Bronchial epithelial cell (primary cell): ENCODE results near the gene USP14. TPM values are rescaled to one million over a fixed set of nuclear protein-coding genes. Genes with fewer than 3 reads are reported as not detected.
"Not testable (repeated sequence)": the region's sequence is repeated elsewhere in the genome, so short reads cannot be mapped to it uniquely, and the experiment has no call there.

Experiments
- DNase-seq: peaks from one replicate; pipeline ENCODE4 v3.0.0-alpha.2; 2010; ENCODE audit warnings: low read depth
- FAIRE-seq: peaks from 2 replicates; lab custom pipeline; 2011; peaks lifted over from hg19 to GRCh38; lab: Jason Lieb, UNC
- H3K27me3 ChIP-seq: 2 replicates; pipeline ENCODE4 v1.5.1; 2011; ENCODE audit warnings: low read length; ENCODE audit not compliant: control insufficient read depth, insufficient read depth
- H3K36me3 ChIP-seq: 2 replicates; pipeline ENCODE4 v1.5.1; 2011; ENCODE audit warnings: low read length; ENCODE audit not compliant: control insufficient read depth, insufficient read depth
- H3K4me3 ChIP-seq: 2 replicates; pipeline ENCODE4 v1.5.1; 2011; ENCODE audit warnings: mild to moderate bottlenecking, low read depth, low read length, control low read depth
- CTCF ChIP-seq: IDR thresholded peaks from 2 replicates; pipeline ENCODE4 v1.5.1; 2011; ENCODE audit warnings: mild to moderate bottlenecking, moderate library complexity, low read length, control low read depth, inconsistent platforms; ENCODE audit not compliant: insufficient read depth, severe bottlenecking
- total RNA-seq: library from RNA; depleted of rRNA; stranded (reverse); fragments of >200 nt; gene quantifications from 2 replicates; pipeline ENCODE4 v1.2.1, GENCODE V29; 2014

USP14 gene
- 20.8 and 22.3 TPM in 2 replicates for total RNA-seq

DNA sequence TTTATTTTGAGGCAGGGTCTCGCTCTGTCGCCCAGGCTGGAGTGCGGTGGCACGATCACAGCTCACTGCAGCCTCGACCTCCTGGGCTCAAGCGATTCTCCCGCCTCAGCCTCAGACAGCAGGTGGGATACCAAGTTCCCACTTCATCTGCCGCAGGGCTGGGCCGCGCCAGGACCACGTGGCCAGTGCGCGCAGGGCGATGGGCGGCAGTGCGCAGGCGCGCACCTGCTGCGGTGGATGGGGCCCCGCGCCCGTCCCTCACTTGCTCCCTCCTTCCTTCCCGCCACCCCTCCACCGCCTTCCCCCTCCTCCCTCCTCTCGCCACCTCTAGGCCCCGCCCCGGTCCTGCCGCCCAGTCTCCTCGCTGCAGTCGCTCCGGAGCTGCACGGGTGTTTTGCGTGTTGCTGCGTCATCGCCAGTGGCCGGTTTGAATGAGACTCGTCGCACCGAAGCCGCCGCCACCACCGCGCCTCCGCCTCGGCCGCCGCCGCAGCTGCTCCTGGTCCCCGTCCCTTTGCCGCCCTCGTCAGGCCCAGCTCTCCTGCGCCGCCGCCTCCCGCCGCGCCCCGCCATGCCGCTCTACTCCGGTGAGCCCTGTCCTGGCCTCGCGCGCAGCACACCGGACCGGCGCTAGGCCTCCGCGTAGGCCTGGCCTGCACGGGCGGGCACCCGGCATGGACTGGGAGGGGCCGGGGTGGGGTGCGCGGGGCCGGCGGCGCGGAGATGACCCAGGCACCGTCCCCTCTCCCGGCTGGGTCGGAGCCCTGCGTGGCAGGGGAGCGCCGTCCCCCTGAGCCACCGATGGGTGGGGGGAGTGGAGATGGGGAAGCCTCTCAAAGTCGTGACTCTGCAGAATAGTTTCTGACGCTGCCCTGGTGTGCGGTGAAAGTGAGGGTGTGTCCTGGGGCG lies at the start of gene USP14:
USP14 (plus strand) TSS at position 430 of the 909 bp plus-strand sequence; CDS start at position 572, 142 bp downstream.
- no peaks in the 10 kb centered on the region for H3K27me3 ChIP-seq
- no peak for FAIRE-seq

DNA sequence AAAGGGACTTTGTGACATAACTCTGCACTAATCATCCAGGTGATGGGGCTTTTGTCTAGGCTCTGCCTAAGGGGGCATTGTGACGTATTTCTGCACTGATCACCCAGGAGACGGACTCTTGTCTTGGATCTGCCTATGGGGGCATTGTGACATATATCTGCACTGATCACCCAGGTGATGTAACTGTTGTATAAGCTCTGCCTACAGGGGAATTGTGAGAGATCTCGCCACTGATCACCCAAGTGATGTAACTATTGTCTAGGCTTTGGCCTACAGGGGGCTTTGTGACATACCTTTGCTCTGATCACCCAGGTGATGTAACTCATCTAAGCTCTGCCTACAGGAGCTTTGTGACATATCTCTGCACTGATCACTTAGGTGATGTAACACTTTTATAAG lies 49.7 kb upstream of the USP14 start:
- DNase-seq, FAIRE-seq, H3K27me3 ChIP-seq, H3K36me3 ChIP-seq, H3K4me3 ChIP-seq: not testable (repeated sequence)

More for the DNA sequence above, at the start of gene USP14:
- no peaks in the 10 kb centered on the region for H3K36me3 ChIP-seq
- peak; percentile 89 for DNase-seq
- TF ChIP-seq CTCF: no peak
- H3K4me3 ChIP-seq: peak within 1 kb of the TSS; percentile 74

DNA sequence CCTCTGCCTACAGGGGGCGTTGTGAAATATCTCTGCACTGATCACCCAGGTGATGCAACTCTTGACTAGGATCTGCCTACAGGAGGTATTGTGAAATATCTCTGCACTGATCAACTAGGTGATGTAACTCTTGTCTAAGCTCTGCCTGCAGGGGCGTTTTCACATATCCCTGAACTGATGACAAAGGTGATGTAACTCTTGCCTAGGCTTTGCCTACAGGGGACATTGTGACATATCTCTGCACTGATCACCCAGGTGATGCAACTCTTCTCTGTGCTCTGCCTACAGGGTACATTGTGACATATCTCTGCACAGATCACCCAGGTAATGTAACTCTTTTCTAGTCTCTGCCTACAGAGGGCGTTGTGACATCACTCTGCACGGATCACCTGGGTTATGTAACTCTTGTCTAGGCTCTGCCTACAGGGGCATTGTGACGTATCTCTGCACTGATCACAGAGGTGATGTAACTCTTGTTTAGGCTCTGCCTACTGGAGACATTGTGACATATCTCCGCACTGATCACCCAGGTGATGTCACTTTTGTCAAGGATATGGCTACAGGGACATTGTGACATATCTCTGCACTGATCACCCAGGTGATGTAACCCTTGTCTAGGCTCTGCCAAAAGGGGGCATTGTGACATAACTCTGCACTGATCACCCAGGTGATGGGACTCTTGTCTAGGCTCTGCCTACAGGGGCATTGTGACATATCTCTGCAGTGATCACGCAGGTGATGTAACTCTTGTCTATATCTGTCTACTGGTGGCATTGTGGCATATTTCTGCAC lies 49.0 kb upstream of the USP14 start:
- H3K27me3 ChIP-seq, H3K4me3 ChIP-seq, H3K36me3 ChIP-seq, FAIRE-seq: not testable (repeated sequence)
- DNase-seq: peak; percentile 78

DNA sequence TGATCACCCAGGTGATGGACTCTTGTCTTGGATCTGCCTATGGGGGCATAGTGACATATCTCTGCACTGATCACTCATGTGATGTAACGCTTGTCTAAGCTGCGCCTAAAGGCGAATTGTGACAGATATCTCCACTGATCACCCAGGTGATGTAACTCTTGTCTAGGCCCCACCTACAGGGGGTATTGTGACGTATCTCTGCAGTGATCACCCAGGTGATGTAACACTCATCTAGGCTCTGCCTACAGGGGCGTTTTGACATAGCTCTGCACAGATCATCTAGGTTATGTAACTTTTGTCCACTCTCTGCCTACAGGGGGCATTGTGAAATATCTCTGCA lies 48.5 kb upstream of the USP14 start:
- FAIRE-seq, H3K4me3 ChIP-seq, H3K36me3 ChIP-seq, H3K27me3 ChIP-seq: not testable (repeated sequence)
- DNase-seq: peak; percentile 11

DNA sequence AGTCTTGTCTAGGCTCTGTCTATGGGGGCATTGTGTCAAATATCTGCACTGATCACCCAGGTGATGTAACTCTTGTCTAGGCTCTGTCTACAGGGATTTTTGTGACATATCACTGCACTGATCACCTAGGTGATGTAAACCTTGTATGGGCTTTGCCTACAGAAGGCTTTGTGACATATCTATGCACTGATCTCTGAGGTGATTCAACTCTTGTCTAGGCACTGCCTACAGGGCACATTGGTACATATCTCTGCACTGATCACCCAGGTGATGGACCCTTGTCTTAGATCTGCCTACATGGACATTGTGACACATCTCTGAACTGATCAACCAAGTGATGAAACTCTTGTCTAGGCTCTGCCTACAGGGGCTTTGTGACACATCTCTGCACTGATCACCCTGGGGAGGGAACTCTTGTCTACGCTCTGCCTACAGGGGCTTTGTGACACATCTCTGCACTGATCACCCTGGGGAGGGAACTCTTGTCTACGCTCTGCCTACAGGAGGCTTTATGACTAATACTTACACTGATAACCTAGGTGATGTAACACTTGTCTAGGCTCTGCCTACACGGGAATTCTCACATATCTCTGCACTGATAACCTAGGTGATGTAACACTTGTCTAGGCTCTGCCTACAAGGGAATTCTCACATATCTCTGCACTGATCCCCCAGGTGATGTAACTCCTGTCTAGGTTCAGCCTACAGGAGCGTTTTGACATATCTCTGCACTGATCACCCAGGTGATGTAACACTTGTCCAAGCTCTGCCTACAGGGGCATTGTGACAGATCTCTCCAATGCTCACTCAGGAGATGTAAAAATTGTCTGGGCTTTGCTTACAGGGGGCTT lies 47.8 kb upstream of the USP14 start:
- H3K36me3 ChIP-seq, H3K4me3 ChIP-seq, FAIRE-seq, H3K27me3 ChIP-seq: not testable (repeated sequence)
- DNase-seq: peak; percentile 77

GRCh38 chr18:111306-112014 lies 46.9 kb upstream of the USP14 start:
- DNase-seq (peak; percentile 81), FAIRE-seq (peak; percentile 100)
- TF ChIP-seq CTCF: no peak
- no peaks in the 10 kb centered on the region for H3K27me3 ChIP-seq
- H3K4me3 ChIP-seq: peak overlapping the region; percentile 40
- H3K36me3 ChIP-seq: no peaks in the 10 kb centered on the region

DNA sequence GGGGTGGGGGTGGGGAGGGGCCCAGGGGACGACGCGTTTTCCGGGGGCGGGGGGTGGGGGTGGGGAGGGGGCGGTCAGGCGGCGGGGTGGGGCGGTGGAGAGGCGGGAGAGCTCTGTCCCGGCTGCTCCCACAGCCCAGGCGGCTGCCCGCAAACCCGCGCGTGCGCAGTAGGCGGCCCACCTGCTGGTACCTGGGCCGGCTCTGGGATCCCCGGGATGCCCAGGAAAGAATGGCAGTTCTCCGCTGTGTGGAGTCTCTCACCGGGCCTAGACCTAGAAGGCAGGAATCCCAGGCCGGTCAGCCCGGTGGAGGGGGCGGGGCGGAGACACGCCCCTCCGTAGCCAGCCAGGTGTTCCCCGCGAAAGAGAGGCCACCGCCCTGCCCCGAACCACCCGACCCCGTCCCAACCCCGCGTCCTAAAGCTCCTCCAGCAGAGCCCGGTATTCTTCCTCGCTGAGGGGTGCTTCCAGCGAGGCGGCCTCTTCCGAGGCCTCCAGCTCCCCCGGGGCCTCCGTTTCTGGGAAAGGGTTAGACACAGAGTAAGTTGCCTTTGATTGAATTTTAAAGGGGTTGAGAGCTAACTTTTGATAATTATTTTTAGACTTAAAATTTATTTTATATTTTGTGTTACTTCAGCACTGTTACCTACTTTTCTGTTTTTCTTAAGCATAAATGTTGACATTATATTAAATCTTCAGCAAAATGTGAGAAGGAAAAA lies 46.2 kb upstream of the USP14 start:
- FAIRE-seq, DNase-seq, H3K36me3 ChIP-seq, H3K27me3 ChIP-seq: not testable (repeated sequence)
- peak overlapping the region; percentile 40 for H3K4me3 ChIP-seq

DNA sequence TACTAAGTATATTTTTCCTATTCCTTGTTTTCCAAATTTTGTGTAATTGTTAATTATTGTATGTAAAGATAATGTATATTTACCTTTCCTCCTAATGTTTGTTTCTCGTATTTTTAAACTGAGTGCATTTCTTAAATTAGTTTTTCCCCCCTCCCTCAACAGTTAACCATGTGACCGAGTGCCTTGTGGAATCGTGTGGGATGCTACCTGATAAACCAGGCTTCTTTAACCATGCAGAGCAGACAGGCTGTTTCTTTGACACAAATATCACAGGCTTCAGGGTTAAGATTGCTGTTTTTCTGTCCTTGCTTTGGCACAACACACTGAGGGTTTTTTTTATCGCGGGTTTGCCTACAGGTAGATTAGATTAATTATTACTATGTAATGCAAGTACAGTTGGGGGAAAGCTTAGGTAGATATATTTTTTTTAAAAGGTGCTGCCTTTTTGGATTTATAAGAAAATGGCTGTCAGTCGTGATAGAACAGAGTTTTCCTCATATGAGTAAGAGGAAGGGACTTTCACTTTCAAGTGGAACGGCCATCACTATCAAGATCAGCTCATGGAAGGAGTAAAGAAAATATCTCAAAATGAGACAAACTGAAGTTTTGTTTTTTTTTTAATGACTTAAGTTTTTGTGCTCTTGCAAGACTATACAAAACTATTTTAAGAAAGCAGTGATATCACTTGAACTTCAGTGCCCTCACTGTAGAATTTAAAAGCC lies 37.7 kb upstream of the USP14 start:
- not testable (repeated sequence) for H3K36me3 ChIP-seq, DNase-seq, FAIRE-seq, H3K27me3 ChIP-seq, H3K4me3 ChIP-seq
